Right lung (tissue), 5 donors: ENCODE measurements around the gene LENG8. TPM values are rescaled to one million over a fixed set of nuclear protein-coding genes. Genes with fewer than 3 reads are reported as not detected.

Experiments
- DNase-seq, 2 donors: peaks; one replicate each; pipeline ENCODE4 v3.0.0-alpha.2; 2013
- polyA plus RNA-seq, 5 donors: library from polyadenylated mRNA; unstranded; fragments of 120-200 nt; gene quantifications; one replicate each; pipeline versions ENCODE4 v1.2.1 to v1.2.3, GENCODE V29; 2013; ENCODE audit warnings: inconsistent platforms in 1 of 5, low replicate concordance in 1 of 5; ENCODE audit not compliant: insufficient read length in 5 of 5, insufficient read depth in 1 of 5

Gene LENG8
- polyA plus RNA-seq, 5 donors: 109 to 225 (median 164) TPM

GRCh38 chr19:54421169-54421516 lies 27.9 kb upstream of the LENG8 start:
- DNase-seq: no peak

GRCh38 chr19:54421521-54421920 lies 27.5 kb upstream of the LENG8 start:
- no peak for DNase-seq

- no peak for DNase-seq
Measured at GRCh38 chr19:54422136-54422535, 26.9 kb upstream of the LENG8 start.

GRCh38 chr19:54424201-54424600 lies 24.8 kb upstream of the LENG8 start:
- DNase-seq: no peak

GRCh38 chr19:54424660-54425381 lies 24.2 kb upstream of the LENG8 start:
- DNase-seq: no peak

- no peak for DNase-seq
Measured at GRCh38 chr19:54425382-54425723, 23.6 kb upstream of the LENG8 start.

- no peak for DNase-seq
Measured at GRCh38 chr19:54426291-54426931, 22.6 kb upstream of the LENG8 start.

GRCh38 chr19:54427586-54427985 lies 21.4 kb upstream of the LENG8 start:
- no peak for DNase-seq

GRCh38 chr19:54428323-54429175 lies 20.4 kb upstream of the LENG8 start:
- DNase-seq: no peak

GRCh38 chr19:54429176-54429495 lies 19.9 kb upstream of the LENG8 start:
- DNase-seq: no peak

- no peak for DNase-seq
Measured at GRCh38 chr19:54429545-54430227, 19.3 kb upstream of the LENG8 start.

- no peak for DNase-seq
Measured at GRCh38 chr19:54430306-54431254, 18.4 kb upstream of the LENG8 start.

- no peak for DNase-seq
Measured at GRCh38 chr19:54431255-54431838, 17.7 kb upstream of the LENG8 start.

GRCh38 chr19:54432144-54432738 lies 16.8 kb upstream of the LENG8 start:
- DNase-seq: no peak

- DNase-seq: no peak
Measured at GRCh38 chr19:54433697-54434096, 15.3 kb upstream of the LENG8 start.

GRCh38 chr19:54434112-54434872 lies 14.7 kb upstream of the LENG8 start:
- no peak for DNase-seq

- no peak for DNase-seq
Measured at GRCh38 chr19:54434873-54435214, 14.2 kb upstream of the LENG8 start.

GRCh38 chr19:54435551-54436016 lies 13.4 kb upstream of the LENG8 start:
- no peak for DNase-seq

- no peak for DNase-seq
Measured at GRCh38 chr19:54436031-54436523, 12.9 kb upstream of the LENG8 start.
